Inflammatory macrophage treated with lipopolysaccharide for 1 hour (primary cell): ENCODE measurements around the gene SPINK9.
"Not testable (repeated sequence)": the region's sequence is repeated elsewhere in the genome, so short reads cannot be mapped to it uniquely, and the experiment has no call there.

ENCODE experiments used
- DNase-seq, 2 donors: peaks; one replicate each; pipeline ENCODE4 v3.0.0-alpha.2; 2020 to 2022

Gene SPINK9

GRCh38 chr5:148335259-148335658 is at the start of gene SPINK9:
Gene SPINK9, plus strand, starts transcription at chr5:148335559. Its CDS starts 55 bp downstream, at chr5:148335614.
- DNase-seq, result no peak

GRCh38 chr5:148290271-148291195 is 44.8 kb upstream of the SPINK9 start:
- peak; percentile 5 to 30 for DNase-seq

GRCh38 chr5:148297731-148298130 is 37.6 kb upstream of the SPINK9 start:
- no peak for DNase-seq

- DNase-seq, result no peak
Measured at GRCh38 chr5:148306446-148306845, 28.9 kb upstream of the SPINK9 start.

GRCh38 chr5:148309019-148309418 is 26.3 kb upstream of the SPINK9 start:
- no peak for DNase-seq

- no peak for DNase-seq
Measured at GRCh38 chr5:148309746-148310145, 25.6 kb upstream of the SPINK9 start.

GRCh38 chr5:148311484-148311883 is 23.9 kb upstream of the SPINK9 start:
- peak; percentile 33 to 45 for DNase-seq

GRCh38 chr5:148312153-148312552 is 23.2 kb upstream of the SPINK9 start, which contains the start of gene SPINK7:
Gene SPINK7, plus strand, starts transcription at chr5:148312423. Its CDS starts 61 bp downstream, at chr5:148312484.
- no peak for DNase-seq

GRCh38 chr5:148314187-148314586 is 21.2 kb upstream of the SPINK9 start:
- DNase-seq, result no peak

- no peak for DNase-seq
Measured at GRCh38 chr5:148314731-148315130, 20.6 kb upstream of the SPINK9 start.

GRCh38 chr5:148320011-148320963 is 15.1 kb upstream of the SPINK9 start:
- not testable (repeated sequence) for DNase-seq

GRCh38 chr5:148333262-148333849 is 2.0 kb upstream of the SPINK9 start:
- no peak for DNase-seq

- peak; percentile 10 for DNase-seq
Measured at GRCh38 chr5:148336704-148337435, 1.5 kb downstream of the SPINK9 start.

- DNase-seq, result no peak
Measured at GRCh38 chr5:148342371-148343045, 7.1 kb downstream of the SPINK9 start.

GRCh38 chr5:148343046-148343407 is 7.7 kb downstream of the SPINK9 start:
- no peak for DNase-seq

GRCh38 chr5:148343603-148344487 is 8.5 kb downstream of the SPINK9 start:
- peak; percentile 10 to 27 for DNase-seq

GRCh38 chr5:148347706-148348105 is 12.3 kb downstream of the SPINK9 start:
- no peak for DNase-seq

GRCh38 chr5:148352696-148353095 is 17.3 kb downstream of the SPINK9 start:
- no peak for DNase-seq

GRCh38 chr5:148353634-148354033 is 18.3 kb downstream of the SPINK9 start:
- DNase-seq, result no peak

- no peak for DNase-seq
Measured at GRCh38 chr5:148364343-148364742, 29.0 kb downstream of the SPINK9 start.

- no peak for DNase-seq
Measured at GRCh38 chr5:148368299-148368698, 32.9 kb downstream of the SPINK9 start.
